SK-N-SH (cell line): ENCODE results near the gene UAP1L1. TPM values are rescaled to one million over a fixed set of nuclear protein-coding genes. Genes with fewer than 3 reads are reported as not detected.

ENCODE experiments used
- CTCF ChIA-PET: fragments of 300-600, 350-600 bp; formaldehyde crosslinking; extraction: SDS; loops from one replicate; lab custom pipeline; 2021; lab: Yijun Ruan, JAX
- POLR2A ChIA-PET: fragments of 350-600 bp; sonication (Branson Sonifier 250); formaldehyde crosslinking; extraction: SDS; loops from one replicate; lab custom pipeline; 2020; ENCODE audit warnings: antibody characterized with exemption, inconsistent platforms; lab: Yijun Ruan, JAX
- DNase-seq: peaks from one replicate; pipeline ENCODE4 v3.0.0; 2012
- H2AFZ ChIP-seq: fragments of 200-600 bp; sonication (generic); 2 replicates; pipeline ENCODE4 v1.8.1; 2016; ENCODE audit warnings: antibody characterized with exemption, mild to moderate bottlenecking, low read depth
- H3F3A ChIP-seq: fragments of 200-600 bp; sonication (generic); replicated peaks from 2 replicates; pipeline ENCODE3; 2016; ENCODE audit warnings: antibody characterized with exemption, mild to moderate bottlenecking; ENCODE audit not compliant: insufficient read depth
- H3K27ac ChIP-seq, 2 experiments: fragments of 200-500 bp in 1 of 2; fragments of 200-600 bp in 1 of 2; sonication (Bioruptor generic) in 1 of 2; sonication (generic), shearing (Covaris generic) in 1 of 2; 2 replicates each; pipeline versions ENCODE4 v1.5.1 to v1.6.1; 2014 to 2016; ENCODE audit warnings: low read depth in 2 of 2, inconsistent platforms in 1 of 2, low read length in 1 of 2, mild to moderate bottlenecking in 1 of 2, mixed read lengths in 1 of 2
- H3K27me3 ChIP-seq: fragments of 200-600 bp; sonication (generic), shearing (Covaris generic); 2 replicates; pipeline ENCODE4 v1.6.1; 2016; ENCODE audit warnings: mixed run types; ENCODE audit not compliant: insufficient read depth
- H3K36me3 ChIP-seq, 2 experiments: fragments of 200-500 bp in 1 of 2; fragments of 200-600 bp in 1 of 2; sonication (Bioruptor generic) in 1 of 2; sonication (generic) in 1 of 2; replicated peaks in 1 of 2; 2 replicates each; pipeline versions ENCODE3 to v1.5.1; 2014 to 2016; ENCODE audit warnings: low read length in 1 of 2, mild to moderate bottlenecking in 1 of 2; ENCODE audit not compliant: insufficient read depth in 2 of 2, control insufficient read depth in 1 of 2
- H3K4me1 ChIP-seq, 2 experiments: fragments of 200-500 bp in 1 of 2; fragments of 200-600 bp in 1 of 2; sonication (Bioruptor generic) in 1 of 2; sonication (generic), shearing (Covaris generic) in 1 of 2; 2 replicates each; pipeline versions ENCODE4 v1.5.1 to v1.6.1; 2014 to 2016; ENCODE audit warnings: low read depth in 1 of 2, low read length in 1 of 2, mixed run types in 1 of 2; ENCODE audit not compliant: insufficient read depth in 2 of 2, control insufficient read depth in 1 of 2
- H3K4me2 ChIP-seq: fragments of 200-600 bp; sonication (generic), shearing (Covaris generic); 2 replicates; pipeline ENCODE4 v1.6.1; 2017; ENCODE audit warnings: mixed run types
- H3K4me3 ChIP-seq, 2 experiments: fragments of 200-500 bp in 1 of 2; fragments of 200-600 bp in 1 of 2; sonication (Bioruptor generic) in 1 of 2; sonication (generic), shearing (Covaris generic) in 1 of 2; 2 replicates each; pipeline versions ENCODE4 v1.5.1 to v1.8.1; 2014 to 2016; ENCODE audit warnings: low read depth in 2 of 2, inconsistent platforms in 1 of 2, low read length in 1 of 2, mild to moderate bottlenecking in 1 of 2, mixed read lengths in 1 of 2, moderate library complexity in 1 of 2
- H3K79me2 ChIP-seq: fragments of 200-600 bp; sonication (generic); 2 replicates; pipeline ENCODE4 v1.8.1; 2017; ENCODE audit warnings: mild to moderate bottlenecking; ENCODE audit not compliant: insufficient read depth
- H3K9ac ChIP-seq: fragments of 200-600 bp; sonication (generic); 2 replicates; pipeline ENCODE4 v1.6.1; 2017; ENCODE audit warnings: mixed run types
- H3K9me2 ChIP-seq: fragments of 200-600 bp; sonication (generic); 2 replicates; pipeline ENCODE4 v1.6.1; 2017; ENCODE audit warnings: mixed run types
- H3K9me3 ChIP-seq: fragments of 200-600 bp; sonication (generic); 2 replicates; pipeline ENCODE4 v1.6.1; 2017; ENCODE audit warnings: mixed run types, mild to moderate bottlenecking, moderate library complexity
- H4K20me1 ChIP-seq: fragments of 200-600 bp; sonication (generic); 2 replicates; pipeline ENCODE4 v1.6.1; 2017; ENCODE audit warnings: mild to moderate bottlenecking, mixed run types; ENCODE audit not compliant: insufficient read depth
- MEF2A ChIP-seq: IDR thresholded peaks from 2 replicates; pipeline ENCODE4 v1.4.0; 2012; ENCODE audit warnings: low read depth, borderline replicate concordance
- NFIC ChIP-seq: IDR thresholded peaks from 2 replicates; pipeline ENCODE4 v1.4.0; 2012; ENCODE audit warnings: borderline replicate concordance
- RCOR1 ChIP-seq: fragments of 150-350 bp; IDR thresholded peaks from 2 replicates; pipeline ENCODE4 v1.6.1; 2017; ENCODE audit warnings: antibody characterized with exemption, low read length
- TCF12 ChIP-seq: IDR thresholded peaks from 2 replicates; pipeline ENCODE4 v1.4.0; 2012
- TEAD4 ChIP-seq: IDR thresholded peaks from 2 replicates; pipeline ENCODE4 v1.4.0; 2012; ENCODE audit warnings: mild to moderate bottlenecking, borderline replicate concordance; ENCODE audit not compliant: insufficient read depth
- WGBS: methylation state at CpG from one replicate; pipeline ENCODE4 v1.1.6; 2017; ENCODE audit warnings: low lambda C conversion rate; 5-methylcytosine and 5-hydroxymethylcytosine counted together
- polyA plus RNA-seq, 3 experiments: library from polyadenylated mRNA; depleted of rRNA; stranded (reverse); fragments of >200 nt; gene quantifications; 2 replicates each; pipeline ENCODE4 v1.2.3, GENCODE V29; 2012
- TF ChIP-seq, protein P1 (sequence below): fragments of 150-350 bp; IDR thresholded peaks from 2 replicates; pipeline ENCODE4 v1.6.1; 2016; ENCODE audit warnings: mild to moderate bottlenecking, low read depth, low read length
- TF ChIP-seq, protein P2 (sequence below): IDR thresholded peaks from 2 replicates; pipeline ENCODE4; 2012
- TF ChIP-seq, protein P3 (sequence below): IDR thresholded peaks from 2 replicates; pipeline ENCODE4 v1.6.1; 2012; ENCODE audit warnings: mild to moderate bottlenecking, low read depth, low read length, moderate library complexity
- TF ChIP-seq, protein P4 (sequence below): IDR thresholded peaks from 2 replicates; pipeline ENCODE4 v1.4.0; 2012; ENCODE audit warnings: low read depth

Gene UAP1L1
- polyA plus RNA-seq, 1 of the 3 experiments (the other 2 are of a cell fraction) = 5.6 TPM

DNA sequence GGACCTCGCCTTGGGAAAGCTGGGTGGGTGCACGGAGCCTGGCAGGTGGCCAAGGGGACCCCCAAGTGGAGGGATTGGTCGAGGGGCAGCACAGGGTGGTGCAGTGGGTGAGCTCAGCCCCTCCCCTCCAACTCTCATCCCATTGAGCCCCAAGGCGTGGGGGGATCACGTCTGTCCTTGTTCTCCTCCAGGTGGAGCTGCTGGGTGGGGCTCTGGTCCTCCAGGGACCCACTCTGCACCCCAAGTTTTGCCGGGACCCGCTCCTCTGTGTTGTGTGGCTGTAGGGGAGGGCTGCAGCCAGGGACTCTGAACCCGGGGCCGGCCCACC is 41.8 kb upstream of the UAP1L1 start (continued):
- TF ChIP-seq, protein P1, sequence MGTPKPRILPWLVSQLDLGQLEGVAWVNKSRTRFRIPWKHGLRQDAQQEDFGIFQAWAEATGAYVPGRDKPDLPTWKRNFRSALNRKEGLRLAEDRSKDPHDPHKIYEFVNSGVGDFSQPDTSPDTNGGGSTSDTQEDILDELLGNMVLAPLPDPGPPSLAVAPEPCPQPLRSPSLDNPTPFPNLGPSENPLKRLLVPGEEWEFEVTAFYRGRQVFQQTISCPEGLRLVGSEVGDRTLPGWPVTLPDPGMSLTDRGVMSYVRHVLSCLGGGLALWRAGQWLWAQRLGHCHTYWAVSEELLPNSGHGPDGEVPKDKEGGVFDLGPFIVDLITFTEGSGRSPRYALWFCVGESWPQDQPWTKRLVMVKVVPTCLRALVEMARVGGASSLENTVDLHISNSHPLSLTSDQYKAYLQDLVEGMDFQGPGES = no peak
- no peak for TF ChIP-seq TCF12
- no peak for TF ChIP-seq NFIC
- TF ChIP-seq, protein P2, sequence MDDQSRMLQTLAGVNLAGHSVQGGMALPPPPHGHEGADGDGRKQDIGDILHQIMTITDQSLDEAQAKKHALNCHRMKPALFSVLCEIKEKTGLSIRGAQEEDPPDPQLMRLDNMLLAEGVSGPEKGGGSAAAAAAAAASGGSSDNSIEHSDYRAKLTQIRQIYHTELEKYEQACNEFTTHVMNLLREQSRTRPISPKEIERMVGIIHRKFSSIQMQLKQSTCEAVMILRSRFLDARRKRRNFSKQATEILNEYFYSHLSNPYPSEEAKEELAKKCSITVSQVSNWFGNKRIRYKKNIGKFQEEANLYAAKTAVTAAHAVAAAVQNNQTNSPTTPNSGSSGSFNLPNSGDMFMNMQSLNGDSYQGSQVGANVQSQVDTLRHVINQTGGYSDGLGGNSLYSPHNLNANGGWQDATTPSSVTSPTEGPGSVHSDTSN = no peak

DNA sequence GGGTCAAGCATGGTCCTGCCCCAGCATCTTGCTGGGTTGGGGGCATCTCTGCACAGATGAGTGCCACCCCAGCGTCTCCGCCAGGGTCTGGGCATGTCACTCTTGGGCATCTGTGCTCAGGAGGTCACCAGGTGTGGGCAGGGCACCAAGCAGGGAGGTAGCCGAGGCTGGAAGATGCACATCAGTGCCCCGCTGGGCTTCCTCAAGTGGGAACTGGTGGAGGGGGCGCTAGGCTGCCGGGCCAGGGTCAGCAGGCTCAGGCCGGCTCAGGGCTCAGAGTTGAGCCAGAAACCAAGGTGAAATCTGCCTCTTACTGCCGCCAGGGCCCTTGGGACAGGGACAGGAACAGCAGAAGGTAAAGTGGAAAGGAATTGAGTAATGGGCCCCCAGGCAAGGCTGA is 41.4 kb upstream of the UAP1L1 start:
- H3K9me2 ChIP-seq = no peaks in the 10 kb centered on the region
- H3K9me3 ChIP-seq = no peaks in the 10 kb centered on the region
- TF ChIP-seq, protein P3, sequence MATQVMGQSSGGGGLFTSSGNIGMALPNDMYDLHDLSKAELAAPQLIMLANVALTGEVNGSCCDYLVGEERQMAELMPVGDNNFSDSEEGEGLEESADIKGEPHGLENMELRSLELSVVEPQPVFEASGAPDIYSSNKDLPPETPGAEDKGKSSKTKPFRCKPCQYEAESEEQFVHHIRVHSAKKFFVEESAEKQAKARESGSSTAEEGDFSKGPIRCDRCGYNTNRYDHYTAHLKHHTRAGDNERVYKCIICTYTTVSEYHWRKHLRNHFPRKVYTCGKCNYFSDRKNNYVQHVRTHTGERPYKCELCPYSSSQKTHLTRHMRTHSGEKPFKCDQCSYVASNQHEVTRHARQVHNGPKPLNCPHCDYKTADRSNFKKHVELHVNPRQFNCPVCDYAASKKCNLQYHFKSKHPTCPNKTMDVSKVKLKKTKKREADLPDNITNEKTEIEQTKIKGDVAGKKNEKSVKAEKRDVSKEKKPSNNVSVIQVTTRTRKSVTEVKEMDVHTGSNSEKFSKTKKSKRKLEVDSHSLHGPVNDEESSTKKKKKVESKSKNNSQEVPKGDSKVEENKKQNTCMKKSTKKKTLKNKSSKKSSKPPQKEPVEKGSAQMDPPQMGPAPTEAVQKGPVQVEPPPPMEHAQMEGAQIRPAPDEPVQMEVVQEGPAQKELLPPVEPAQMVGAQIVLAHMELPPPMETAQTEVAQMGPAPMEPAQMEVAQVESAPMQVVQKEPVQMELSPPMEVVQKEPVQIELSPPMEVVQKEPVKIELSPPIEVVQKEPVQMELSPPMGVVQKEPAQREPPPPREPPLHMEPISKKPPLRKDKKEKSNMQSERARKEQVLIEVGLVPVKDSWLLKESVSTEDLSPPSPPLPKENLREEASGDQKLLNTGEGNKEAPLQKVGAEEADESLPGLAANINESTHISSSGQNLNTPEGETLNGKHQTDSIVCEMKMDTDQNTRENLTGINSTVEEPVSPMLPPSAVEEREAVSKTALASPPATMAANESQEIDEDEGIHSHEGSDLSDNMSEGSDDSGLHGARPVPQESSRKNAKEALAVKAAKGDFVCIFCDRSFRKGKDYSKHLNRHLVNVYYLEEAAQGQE = no peak
- TF ChIP-seq, protein P4, sequence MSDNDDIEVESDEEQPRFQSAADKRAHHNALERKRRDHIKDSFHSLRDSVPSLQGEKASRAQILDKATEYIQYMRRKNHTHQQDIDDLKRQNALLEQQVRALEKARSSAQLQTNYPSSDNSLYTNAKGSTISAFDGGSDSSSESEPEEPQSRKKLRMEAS = no peak
- no peak for TF ChIP-seq MEF2A
- TF ChIP-seq, protein P2 = no peak
- no peak for TF ChIP-seq RCOR1
- TF ChIP-seq TEAD4 = no peak
- TF ChIP-seq, all 33 proteins: peak for 0
- H3K4me2 ChIP-seq = no peak overlapping the region
- POLR2A ChIA-PET = interaction anchor here (0.5 to 1.9 kb wide), 3 partner anchors 9 to 225 kb away, joined by 3 to 8 read pairs (median 6); partner anchors contain the start of gene NPDC1
- 89% methylated on average over 5 of the region's 8 CpGs for WGBS
- peaks cover 0 to 19% of the 10 kb centered on the region in 2 experiments for H3K36me3 ChIP-seq
- DNase-seq = no peak
- no peak overlapping the region for H3K27ac ChIP-seq
- no peak overlapping the region for H3K9ac ChIP-seq
- no peak overlapping the region for H2AFZ ChIP-seq
- H4K20me1 ChIP-seq = no peaks in the 10 kb centered on the region
- H3K4me1 ChIP-seq = peaks cover 0 to 21% of the 10 kb centered on the region in 2 experiments; a peak in 1 of 4 replicates
- H3K79me2 ChIP-seq = no peaks in the 10 kb centered on the region
- H3K27me3 ChIP-seq = no peaks in the 10 kb centered on the region
- peaks cover 4% of the 10 kb centered on the region for H3F3A ChIP-seq
- H3K4me3 ChIP-seq = no peak overlapping the region
- CTCF ChIA-PET = interaction anchor here (0.6 to 15.1 kb wide), 33 partner anchors 10 to 267 kb away, joined by 3 to 350 read pairs (median 7); partner anchors contain the start of genes AJM1, C8G, CLIC3 and ENTPD2
